HG02973 (cell line): ENCODE results near the gene RCCD1.
"Not testable (repeated sequence)": the region's sequence is repeated elsewhere in the genome, so short reads cannot be mapped to it uniquely, and the experiment has no call there.

ENCODE experiments used
- ATAC-seq: cut with Tn5 transposase; IDR thresholded peaks from one replicate; pipeline ENCODE4 v1.9.1; 2021; ENCODE audit warnings: moderate library complexity; ENCODE audit not compliant: unreplicated experiment

RCCD1 gene

DNA sequence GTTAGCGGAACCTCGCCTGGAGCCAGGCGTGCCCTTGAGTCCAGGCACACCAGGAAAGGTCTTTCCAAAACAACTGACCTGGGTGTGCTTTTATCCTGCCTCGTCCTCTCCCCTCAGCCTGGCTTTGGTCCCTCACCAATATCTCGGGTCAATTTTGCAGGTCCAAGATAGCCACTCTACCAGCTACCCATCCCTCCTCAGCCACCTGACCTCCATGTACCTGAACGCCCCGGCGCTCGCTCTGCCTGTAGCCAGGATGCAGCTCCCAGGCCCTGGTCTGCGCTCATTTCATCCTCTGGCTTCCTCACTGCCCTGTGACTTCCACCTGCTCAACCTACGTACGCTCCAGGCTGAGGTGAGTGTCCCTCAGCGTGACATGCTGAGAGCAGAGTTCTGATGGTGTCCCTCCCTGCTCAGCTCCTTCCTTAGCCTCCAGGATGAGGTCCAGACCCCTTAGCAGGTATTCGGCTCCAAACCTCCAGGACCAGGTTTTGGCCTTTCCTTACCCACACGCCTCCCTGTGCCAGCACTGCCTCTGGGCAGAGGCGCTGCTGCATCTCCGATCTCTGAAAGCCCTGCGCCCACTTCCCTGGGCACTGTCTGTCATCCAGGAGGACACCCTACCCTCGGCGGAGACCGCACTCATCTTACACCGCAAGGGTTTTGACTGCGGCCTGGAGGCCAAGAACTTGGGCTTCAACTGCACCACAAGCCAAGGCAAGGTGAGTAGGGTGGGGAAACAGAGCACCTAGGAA is 36.5 kb upstream of the RCCD1 start:
- ATAC-seq, result no peak

DNA sequence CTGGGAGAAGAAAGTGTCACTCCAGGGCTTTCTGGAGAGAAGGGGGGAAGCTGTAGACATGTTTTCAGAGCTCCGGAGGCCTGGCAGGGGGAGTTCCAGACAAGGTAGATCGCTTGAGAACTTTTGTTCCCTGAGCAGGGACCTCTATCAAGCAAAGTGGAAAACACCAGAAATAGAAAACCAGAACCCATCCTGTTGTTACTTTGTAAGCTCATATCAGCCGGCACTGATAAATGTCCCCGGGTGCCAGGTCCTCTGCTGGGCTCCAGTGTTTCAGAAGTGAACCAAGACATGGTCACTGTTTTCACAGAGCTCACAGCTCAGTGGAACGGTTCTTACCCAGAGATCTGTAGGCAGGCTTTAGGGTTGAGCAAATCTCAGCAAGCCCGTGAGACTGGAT is 35.8 kb upstream of the RCCD1 start:
- no peak for ATAC-seq

DNA sequence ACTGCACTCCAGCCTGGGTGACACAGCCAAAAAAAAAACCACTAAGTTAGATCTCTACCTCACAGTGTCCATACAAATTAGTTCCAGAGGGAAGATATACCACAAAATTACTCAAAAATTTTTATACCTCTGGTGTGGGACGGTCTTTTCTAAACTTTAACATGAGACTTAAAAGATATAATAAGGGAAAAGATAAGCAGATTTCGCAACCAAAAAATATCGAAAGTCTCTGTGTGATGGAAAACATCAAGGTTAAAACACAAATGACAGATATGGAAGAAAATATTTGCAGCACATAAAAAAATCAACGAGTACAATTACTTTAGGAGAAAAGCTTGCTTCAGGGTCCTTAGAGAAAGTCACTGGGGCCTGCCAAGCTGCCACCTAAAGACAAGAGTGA is 32.8 kb upstream of the RCCD1 start:
- no peak for ATAC-seq

DNA sequence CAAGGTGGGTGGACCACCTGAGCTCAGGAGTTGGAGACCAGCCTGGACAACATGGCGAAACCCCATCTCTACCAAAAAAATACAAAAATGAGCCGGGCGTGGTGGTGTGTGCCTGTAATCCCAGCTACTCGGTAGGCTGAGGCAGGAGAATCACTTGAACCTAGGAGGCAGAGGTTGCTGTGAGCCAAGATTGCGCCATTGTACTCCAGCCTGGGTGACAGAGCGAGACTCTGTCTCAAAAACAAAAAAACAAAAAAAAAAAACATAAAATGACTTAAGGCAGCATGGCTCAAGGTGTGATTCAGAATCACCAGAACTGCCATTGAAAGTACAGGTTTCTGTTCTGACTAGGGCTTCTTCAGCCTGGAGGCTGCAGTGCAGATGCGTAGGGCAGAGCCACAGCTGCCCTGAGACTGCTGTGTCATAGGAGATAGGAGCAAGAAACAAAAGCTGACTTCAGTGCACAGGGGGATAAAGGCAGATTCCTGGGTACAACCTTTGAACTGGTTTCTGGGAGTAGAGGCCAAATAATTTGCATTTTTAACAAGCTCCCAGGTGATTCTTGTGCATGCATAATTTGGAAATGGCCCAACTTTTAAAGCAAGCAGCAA is 31.9 kb upstream of the RCCD1 start:
- peak; percentile 87 for ATAC-seq

DNA sequence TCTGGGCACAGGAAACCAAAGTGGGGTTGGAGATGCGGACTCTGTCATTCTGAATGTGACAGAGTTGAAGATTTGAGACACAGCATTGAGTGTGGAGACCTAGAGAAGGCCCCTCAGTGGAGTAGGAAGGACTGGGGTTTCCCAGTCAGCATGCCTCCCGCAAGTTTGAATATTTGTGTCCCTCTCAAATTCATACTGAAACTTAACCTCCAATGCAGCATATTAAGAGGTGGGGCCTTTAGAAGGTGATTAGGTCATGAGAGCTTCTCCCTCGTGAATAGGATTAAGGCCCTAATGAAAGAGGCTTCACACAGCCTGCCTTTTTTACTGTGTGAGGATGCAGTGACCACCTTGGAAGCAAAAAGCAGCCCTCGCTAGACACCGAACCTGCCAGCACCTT is 30.3 kb upstream of the RCCD1 start:
- peak; percentile 56 for ATAC-seq

DNA sequence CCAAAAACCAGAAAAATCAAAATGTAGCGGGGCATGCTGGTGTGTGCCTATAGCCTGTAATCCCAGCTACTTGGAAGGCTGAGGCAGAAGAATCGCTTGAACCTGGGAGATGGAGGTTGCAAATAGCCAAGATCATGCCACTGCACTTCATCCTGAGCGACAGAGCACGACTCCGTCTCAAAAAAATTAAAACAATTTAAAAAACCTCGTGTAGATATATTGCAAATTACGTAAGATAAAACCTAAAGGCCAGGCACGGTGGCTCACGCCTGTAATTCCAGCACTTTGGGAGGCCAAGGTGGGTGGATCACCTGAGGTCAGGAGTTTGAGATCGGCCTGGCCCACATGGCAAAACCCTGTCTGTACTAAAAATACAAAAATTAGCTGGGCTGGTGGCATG is 27.9 kb upstream of the RCCD1 start:
- not testable (repeated sequence) for ATAC-seq

DNA sequence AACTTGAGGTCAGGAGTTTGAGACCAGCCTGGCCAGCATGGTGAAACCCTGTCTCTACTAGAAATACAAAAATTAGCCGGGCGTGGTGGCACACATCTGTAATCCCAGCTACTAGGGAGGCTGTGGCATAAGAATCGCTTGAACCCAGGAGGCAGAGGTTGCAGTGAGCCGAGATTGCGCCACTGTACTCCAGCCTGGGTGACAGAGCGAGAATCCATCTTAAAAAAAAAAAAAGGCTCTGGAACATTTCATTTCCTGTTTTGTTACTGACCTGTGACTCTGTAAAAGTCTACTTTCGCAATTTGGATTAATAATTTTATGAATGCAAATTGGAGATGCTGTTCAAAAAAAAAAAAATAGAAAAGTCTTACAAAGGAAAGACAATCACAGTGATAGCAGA is 26.6 kb upstream of the RCCD1 start:
- not testable (repeated sequence) for ATAC-seq

DNA sequence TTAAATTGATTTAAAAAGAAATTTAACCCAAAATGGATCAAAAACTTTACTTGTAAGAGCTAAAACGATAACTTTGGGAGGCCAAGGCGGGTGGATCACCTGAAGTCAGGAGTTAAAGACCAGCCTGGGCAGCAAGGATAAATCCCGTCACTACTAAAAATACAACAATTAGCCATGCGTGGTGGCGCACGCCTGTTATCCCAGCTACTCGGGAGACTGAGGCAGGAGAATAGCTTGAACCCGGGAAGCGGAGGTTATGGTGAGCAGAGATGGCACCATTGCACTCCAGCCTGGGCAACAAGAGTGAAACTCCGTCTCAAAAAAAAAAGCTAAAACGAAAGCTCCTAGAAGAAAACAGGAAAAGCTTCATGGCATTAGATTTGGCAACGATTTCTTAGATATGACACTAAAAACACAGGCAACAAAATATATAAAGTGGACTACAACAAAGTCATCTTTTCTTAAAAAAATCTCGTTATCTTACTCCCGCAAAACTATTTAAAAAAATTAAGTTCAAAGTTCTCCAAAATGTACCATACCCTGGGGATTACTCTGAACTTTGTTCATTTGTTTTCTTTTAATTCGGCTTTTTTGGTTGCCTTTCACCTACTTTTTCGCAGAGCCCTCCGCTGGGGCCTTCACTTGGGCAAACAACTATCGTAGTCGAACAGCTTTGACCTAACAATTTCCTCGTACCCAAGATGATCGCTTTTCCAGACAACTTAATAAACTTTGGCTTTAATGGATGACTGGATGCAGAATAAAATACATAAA is 25.3 kb upstream of the RCCD1 start:
- ATAC-seq, result no peak

DNA sequence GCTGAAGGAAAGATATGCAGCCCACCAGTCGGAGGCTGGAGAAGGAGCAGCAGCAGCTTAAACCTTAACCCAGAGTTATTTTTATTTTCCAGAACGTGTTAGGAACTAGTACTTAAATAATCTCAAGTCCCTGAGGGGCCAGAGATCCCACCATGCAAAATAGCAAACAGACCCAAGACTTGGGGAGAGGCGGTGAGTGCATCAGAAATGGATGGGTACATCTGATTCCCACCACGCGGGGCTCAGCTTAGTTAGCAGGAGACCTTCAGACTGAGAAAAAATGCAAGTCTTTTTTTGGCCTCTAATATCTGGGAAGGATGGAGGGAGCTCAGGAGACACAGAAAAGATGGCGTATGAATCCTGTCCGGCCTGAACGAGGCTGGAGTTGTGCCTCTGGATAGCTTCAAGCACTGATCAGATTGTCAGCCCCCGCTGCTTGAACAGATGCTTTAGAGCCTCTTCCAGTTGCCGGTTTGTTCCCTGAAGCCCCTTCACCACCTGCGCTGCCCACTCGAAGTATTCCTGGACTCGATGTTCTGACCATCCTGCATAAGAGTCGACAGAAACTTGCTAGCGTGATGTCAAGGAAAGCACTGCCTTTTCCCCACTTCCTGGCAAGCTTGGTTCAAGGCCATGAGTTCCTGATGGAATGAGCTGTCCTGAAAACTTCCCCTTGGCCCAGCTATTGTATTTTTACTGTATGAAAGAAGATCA is 23.7 kb upstream of the RCCD1 start:
- ATAC-seq, result no peak

DNA sequence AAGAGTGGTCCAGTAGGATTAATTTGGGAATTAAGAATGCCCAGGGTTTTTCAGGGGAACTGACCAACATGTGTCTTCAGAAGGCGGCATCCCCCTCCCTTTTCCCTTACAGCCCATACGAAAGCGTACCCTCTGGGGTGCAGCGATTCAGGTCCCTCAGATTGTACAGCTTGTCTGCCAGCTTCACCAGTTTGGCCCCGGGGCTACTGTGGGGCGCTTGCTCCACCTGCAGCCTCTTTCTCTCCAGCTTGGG is 23.2 kb upstream of the RCCD1 start:
- ATAC-seq, result no peak

DNA sequence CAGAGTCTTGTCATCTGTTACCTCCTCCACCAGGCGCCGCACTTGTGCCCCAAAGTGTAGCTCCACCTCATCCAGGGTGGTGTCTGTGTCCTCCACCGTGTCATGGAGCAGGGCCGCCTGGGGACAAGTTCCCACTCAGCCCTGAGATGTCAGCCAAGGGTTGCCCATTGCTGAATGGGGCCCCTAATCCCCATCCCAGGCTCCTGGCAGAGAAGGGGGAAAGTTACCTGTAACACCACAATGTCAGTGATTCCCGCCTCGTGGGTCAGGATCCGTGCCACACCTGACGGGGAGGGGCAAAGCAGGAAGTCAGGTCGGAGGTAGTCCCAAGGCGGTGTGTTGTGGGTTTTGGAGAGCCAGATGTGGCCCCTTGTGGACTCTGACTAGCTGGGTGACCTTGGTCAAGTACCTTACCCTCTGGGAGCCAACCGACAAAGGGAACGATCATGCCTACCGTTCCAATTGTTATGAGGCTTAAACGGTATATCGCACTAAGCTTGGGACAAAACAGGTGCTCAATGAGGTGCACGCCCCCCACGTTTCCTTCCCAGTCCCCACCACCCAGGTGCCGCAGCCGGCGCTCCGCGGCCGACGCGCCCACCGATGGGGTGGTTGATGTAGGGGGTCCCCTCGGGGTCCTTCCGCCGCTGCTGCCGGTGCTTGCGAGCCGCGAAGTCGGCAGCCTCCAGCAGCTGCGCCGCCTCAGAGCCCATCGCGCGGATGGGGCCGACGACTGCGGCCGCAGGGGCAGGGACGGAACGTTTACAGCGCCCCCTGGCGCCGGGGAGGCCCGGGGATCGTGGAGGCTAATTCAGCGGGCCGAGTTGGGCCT is 22.6 kb upstream of the RCCD1 start, which contains the start of gene HDDC3:
Gene HDDC3 (minus strand): TSS at position 722 of the 832 bp plus-strand sequence. CDS start 9 bp downstream, at position 713.
- peak; percentile 44 for ATAC-seq

DNA sequence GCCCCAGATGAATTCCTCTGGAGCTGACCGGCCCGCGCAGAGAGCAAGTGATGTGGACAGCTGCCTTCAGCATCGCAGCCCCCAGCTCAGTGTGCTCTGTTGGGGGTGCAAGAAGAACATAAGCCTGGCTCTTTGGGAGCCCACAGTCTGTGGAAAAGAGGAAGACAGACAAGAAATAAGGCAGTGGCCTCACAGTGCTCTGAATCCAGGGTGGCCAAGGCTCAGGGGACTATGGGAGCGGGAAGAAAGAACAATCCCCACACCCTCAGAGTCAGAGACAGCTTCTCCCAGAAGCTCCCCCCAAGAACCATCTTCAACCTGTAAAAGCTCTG is 22.1 kb upstream of the RCCD1 start:
- no peak for ATAC-seq

DNA sequence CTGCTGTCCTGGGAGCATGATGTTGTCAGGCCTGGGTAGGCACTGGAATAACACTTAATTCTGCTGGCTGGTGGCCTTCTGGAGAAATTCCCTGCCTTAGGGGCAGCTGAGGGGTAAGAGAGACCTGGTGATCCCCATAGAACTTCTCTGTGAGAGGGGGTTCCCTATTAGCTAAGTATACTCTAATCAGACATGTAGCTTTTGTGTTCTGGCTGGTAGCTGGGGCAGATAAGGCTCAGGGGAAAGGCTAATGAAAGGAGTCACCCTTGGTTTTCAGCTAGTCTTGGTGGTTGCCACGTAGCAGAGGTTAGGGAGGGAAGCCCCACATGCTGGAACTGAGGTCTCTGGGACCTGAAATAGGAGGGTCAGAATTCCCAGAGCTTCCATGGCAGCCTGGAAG is 21.4 kb upstream of the RCCD1 start:
- ATAC-seq, result no peak

DNA sequence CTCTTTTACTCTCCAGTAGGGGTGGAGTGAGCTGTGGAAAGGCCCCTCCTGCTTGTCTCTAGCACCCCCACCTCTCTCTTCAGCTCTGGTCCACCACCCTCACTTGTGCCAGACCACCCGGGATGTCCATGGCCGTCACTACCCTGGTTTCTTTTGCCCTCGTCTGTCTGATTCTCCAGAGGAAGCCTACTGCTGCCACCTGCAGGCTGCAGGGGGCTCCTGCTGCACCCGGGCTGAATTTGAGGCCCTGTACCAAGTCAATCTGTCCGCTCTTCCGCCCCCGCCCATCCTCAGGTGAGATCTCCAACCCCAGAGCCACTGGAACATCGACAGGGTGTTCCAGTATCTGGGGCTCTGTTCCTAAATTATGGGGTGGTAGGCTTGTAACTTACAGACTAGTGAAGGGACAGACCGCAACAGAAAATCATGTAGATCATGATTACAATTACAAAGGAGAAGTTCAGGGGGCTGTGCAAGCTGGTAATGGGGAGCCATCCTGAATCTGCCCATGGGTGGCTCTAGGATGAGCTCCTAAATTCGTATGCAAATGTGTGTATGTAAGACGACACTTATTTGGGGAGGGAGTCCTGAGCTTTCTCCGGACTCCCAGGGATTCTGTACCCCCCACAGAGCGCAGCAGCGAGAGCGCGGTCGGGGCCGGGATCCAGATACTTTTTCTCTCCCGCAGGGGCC is 20.3 kb upstream of the RCCD1 start:
- peak; percentile 35 for ATAC-seq

DNA sequence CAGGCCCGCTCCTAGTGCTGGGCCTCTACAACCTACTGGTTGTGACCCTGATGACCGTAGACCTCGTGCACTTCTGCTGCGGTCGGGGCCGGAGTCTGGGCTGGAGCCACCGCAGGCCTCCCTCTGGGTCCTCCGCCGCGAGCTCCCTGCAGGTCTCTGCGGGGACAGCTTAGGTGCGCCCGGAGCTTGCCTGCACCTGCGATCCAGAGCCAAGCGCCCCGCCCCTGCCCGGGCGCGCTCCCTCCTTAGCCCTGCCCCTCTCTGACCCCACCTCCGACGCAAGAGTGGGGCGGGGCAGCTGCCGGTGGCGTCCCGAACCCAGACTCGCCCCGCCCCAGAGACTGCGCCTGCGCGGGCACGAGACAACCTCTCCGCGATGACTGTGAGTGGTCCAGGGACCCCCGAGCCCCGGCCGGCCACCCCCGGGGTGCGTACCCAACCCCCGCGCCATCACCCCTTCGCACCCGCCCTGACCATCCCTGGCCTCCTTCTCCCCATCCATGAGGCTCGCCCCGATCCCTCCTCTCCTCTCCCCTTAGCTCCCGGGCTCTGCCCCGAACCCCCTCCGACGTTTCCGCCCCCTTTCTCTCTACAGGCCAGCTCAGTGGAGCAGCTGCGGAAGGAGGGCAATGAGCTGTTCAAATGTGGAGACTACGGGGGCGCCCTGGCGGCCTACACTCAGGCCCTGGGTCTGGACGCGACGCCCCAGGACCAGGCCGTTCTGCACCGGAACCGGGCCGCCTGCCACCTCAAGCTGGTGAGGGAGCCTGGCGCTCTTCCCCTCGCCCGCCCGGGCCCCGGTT is 19.5 kb upstream of the RCCD1 start, which contains the start of gene UNC45A:
Gene UNC45A (plus strand): TSS at position 337 of the 803 bp plus-strand sequence. CDS start 40 bp downstream, at position 377.
- ATAC-seq, result peak; percentile 56

DNA sequence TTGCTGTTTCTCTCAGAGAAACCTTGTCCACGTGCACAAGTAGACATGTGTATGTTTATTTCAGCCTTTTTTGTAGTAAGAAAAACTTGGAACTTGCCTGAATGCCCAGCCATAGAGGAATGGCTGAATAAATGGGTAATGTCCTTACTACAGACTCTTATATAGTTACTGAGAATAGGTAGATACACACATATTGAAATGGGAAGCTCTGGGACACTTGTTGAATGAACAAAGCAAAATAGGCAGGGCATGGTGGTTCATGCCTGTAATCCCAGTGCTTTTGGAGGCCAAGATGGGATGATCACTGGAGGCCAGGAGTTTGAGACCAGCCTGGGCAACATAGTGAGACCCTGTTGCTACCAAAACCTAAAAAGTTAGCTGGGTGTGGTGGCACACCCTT is 17.9 kb upstream of the RCCD1 start:
- no peak for ATAC-seq

DNA sequence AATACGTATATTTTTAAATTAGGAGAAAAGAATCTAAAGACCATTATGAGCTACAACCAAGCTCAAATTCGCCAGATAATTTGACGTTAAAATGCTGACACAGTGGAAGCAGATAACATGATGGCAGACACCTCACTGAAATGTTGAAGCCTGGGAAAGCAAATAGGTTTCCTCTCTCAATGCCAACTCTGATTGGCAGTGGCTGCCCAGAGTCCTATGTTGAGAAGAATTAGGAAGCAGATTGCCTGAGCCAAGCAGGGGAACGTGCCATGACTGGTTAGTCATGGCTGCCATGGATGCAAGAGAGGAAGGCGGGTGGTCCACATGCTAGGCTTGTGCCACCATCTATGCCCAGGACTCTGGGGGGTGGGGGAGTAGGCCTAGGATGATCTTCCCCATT is 16.4 kb upstream of the RCCD1 start:
- ATAC-seq, result no peak

DNA sequence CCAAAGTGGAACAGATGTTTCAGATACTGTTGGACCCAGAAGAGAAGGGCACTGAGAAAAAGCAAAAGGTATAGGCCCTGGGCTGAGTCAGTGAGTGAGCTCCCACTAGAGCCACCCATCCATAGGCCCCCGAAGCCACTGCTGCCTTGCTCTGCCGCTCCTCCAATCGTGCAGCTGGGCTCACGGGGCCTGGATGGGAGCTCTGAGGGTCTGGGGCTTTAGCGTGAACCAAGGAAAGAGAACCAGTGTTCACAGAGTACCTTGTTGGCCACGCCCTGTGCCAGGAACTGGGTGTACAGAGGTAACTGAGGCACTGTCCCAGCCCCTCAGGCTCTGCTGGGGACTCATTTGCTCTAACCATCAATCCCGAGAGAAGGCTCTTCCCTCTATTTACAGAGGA is 14.9 kb upstream of the RCCD1 start:
- no peak for ATAC-seq

DNA sequence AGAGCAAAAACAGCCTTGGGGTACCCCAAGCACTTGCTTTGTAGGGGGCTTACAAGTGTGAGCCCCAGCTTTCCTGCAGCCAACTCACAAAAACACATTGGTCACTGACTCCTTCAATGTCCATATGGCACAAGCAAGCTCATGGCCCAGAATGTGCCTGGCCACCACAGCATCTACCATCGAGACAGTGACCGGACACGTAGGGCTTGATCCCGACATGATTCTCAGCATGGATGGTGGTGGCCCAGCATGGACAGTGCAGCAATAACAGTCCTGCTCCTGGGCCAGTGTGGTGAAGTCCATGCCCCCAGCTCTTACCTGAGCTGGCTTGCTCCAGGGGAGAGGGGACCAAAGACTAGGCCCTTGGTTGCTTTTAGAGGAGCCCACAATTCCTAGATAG is 13.6 kb upstream of the RCCD1 start:
- no peak for ATAC-seq
